Kidney (tissue), 14 donors: Measurements from ENCODE around the gene CACTIN. TPM values are rescaled to one million over a fixed set of nuclear protein-coding genes. Genes with fewer than 3 reads are reported as not detected.
A peak's percentile ranks its signal among the peaks of the same experiment; 100 is the strongest.

Source experiments
- DNase-seq, 5 donors: peaks; one replicate each; pipeline ENCODE4 v3.0.0-alpha.2; 2013 to 2020
- FAIRE-seq: peaks from 2 replicates; lab custom pipeline; 2012; peaks lifted over from hg19 to GRCh38; lab: Jason Lieb, UNC
- H3K27ac ChIP-seq, 2 donors: one replicate each; pipeline ENCODE4 v1.7.0; 2013; ENCODE audit warnings: low read depth in 2 of 2, low read length in 2 of 2, inconsistent platforms in 1 of 2
- H3K27me3 ChIP-seq: one replicate; pipeline ENCODE4 v1.7.1; 2013; ENCODE audit warnings: low read length, inconsistent platforms; ENCODE audit not compliant: control insufficient read depth, insufficient read depth
- H3K36me3 ChIP-seq, 3 donors: one replicate each; pipeline versions ENCODE4 v1.7.0 to v1.7.1; 2013; ENCODE audit warnings: low read length in 3 of 3, control low read depth in 1 of 3, inconsistent platforms in 1 of 3; ENCODE audit not compliant: insufficient read depth in 3 of 3, control insufficient read depth in 2 of 3
- H3K4me1 ChIP-seq, 3 donors: one replicate each; pipeline versions ENCODE4 v1.7.0 to v1.7.1; 2013; ENCODE audit warnings: low read length in 3 of 3, inconsistent platforms in 1 of 3, low read depth in 1 of 3; ENCODE audit not compliant: control insufficient read depth in 2 of 3, insufficient read depth in 2 of 3
- H3K4me3 ChIP-seq, 3 donors: one replicate each; pipeline versions ENCODE4 v1.7.0 to v1.8.1; 2013; ENCODE audit warnings: low read length in 3 of 3, control low read depth in 1 of 3, inconsistent platforms in 1 of 3
- H3K9ac ChIP-seq, 3 donors: one replicate each; pipeline versions ENCODE4 v1.7.0 to v1.7.1; 2013; ENCODE audit warnings: low read length in 3 of 3, control low read depth in 1 of 3, inconsistent platforms in 1 of 3
- H3K9me3 ChIP-seq, 3 donors: one replicate each; pipeline versions ENCODE4 v1.7.0 to v1.7.1; 2013; ENCODE audit warnings: low read length in 3 of 3, control low read depth in 1 of 3, inconsistent platforms in 1 of 3; ENCODE audit not compliant: control insufficient read depth in 2 of 3, insufficient read depth in 1 of 3
- CTCF ChIP-seq: IDR thresholded peaks from 3 replicates; pipeline ENCODE4 v1.5.1; 2012; ENCODE audit warnings: mild to moderate bottlenecking, moderate library complexity, borderline replicate concordance; ENCODE audit not compliant: insufficient read depth; ENCODE audit errors: extremely low read depth
- intact Hi-C: fragments of 100-400 bp; cut with DNase I; formaldehyde crosslinking; loops from one replicate; pipeline ENCODE4 v1.11.1; 2022
- polyA plus RNA-seq: library from polyadenylated mRNA; stranded (reverse); fragments of 350-450 nt; fragmentation: Illumina TruSeq; extraction: RNeasy Lipid Tissue Mini Kit (QIAGEN cat#74804); gene quantifications from one replicate; pipeline ENCODE4 v1.2.3, GENCODE V29; 2014; ENCODE audit warnings: low read depth, low replicate concordance; ENCODE audit not compliant: insufficient read depth
- total RNA-seq: library from RNA; stranded (reverse); fragmentation: NEBNext Ultra II Directional; extraction: Animal tissue kit (Norgen Biotek cat#: 25700); gene quantifications from one replicate; pipeline ENCODE4 v1.2.1, GENCODE V29; 2021
- donor health status: control.
- donor health status: control.
- donor health status: control.
- donor health status: control.
- donor health status: control.
- donor health status: DM: yes; HTN: yes; CAD: no.
- donor health status: Normal renal cell carcinoma (clear cell type).

CACTIN gene
- total and polyA plus RNA-seq, 2 donors from 2014 or later, result 11.6 to 23.9 TPM

- H3K27ac ChIP-seq, result no peak overlapping the region
- intact Hi-C loops, result no loop called here
- no peak overlapping the region for H3K9ac ChIP-seq
- no peak overlapping the region for H3K4me3 ChIP-seq
- H3K27me3 ChIP-seq, result no peaks in the 10 kb centered on the region
- H3K36me3 ChIP-seq, result no peaks in the 10 kb centered on the region
- DNase-seq (peak in 1 of 5 donors; percentile 72), FAIRE-seq (no peak)
- no peak for TF ChIP-seq CTCF
- H3K9me3 ChIP-seq, result no peaks in the 10 kb centered on the region
- H3K4me1 ChIP-seq, result peaks cover 0 to 18% (median 4%) of the 10 kb centered on the region in 3 donors
Observed at GRCh38 chr19:3620817-3621547, 5.6 kb downstream of the CACTIN start.

- Histone ChIP-seq H3K4me3 (no peak overlapping the region), H3K27me3 (no peaks in the 10 kb centered on the region), H3K27ac (no peak overlapping the region), H3K9ac (no peak overlapping the region), H3K36me3 (no peaks in the 10 kb centered on the region), H3K4me1 (peaks cover 0 to 12% (median 4%) of the 10 kb centered on the region in 3 donors), H3K9me3 (no peaks in the 10 kb centered on the region)
- TF ChIP-seq CTCF, result no peak
- intact Hi-C loops, result no loop called here
- DNase-seq, result peak in 1 of 5 donors; percentile 73
- FAIRE-seq, result no peak
Observed at GRCh38 chr19:3620145-3620816, 6.3 kb downstream of the CACTIN start.

GRCh38 chr19:3619631-3620012 lies 7.0 kb downstream of the CACTIN start:
- H3K27ac ChIP-seq, result no peak overlapping the region
- no peaks in the 10 kb centered on the region for H3K9me3 ChIP-seq
- DNase-seq, result peak in 1 of 5 donors; percentile 75
- FAIRE-seq, result no peak
- no peak overlapping the region for H3K4me3 ChIP-seq
- peaks cover 0 to 8% (median 0%) of the 10 kb centered on the region in 3 donors for H3K4me1 ChIP-seq
- no peaks in the 10 kb centered on the region for H3K36me3 ChIP-seq
- intact Hi-C loops, result no loop called here
- no peaks in the 10 kb centered on the region for H3K27me3 ChIP-seq
- no peak overlapping the region for H3K9ac ChIP-seq
- TF ChIP-seq CTCF, result no peak
